HPDE6-E6E7 (cell line): ENCODE data around the gene KRTAP2-1.
"Not testable (repeated sequence)": the region's sequence is repeated elsewhere in the genome, so short reads cannot be mapped to it uniquely, and the experiment has no call there.

Experiments used
- DNase-seq: peaks from one replicate; pipeline ENCODE4 v3.0.0; 2011; ENCODE audit warnings: missing footprints; ENCODE audit errors: extremely low spot score

The KRTAP2-1 gene

GRCh38 chr17:41057547-41057946 is 10.4 kb upstream of the KRTAP2-1 start:
- DNase-seq = no peak

GRCh38 chr17:41055130-41055529 is 8.0 kb upstream of the KRTAP2-1 start, which contains the start of gene KRTAP2-2:
KRTAP2-2 (minus strand) TSS chr17:41055230; CDS start chr17:41055211, 19 bp downstream.
- not testable (repeated sequence) for DNase-seq

GRCh38 chr17:41054556-41054955 is 7.4 kb upstream of the KRTAP2-1 start:
- DNase-seq = not testable (repeated sequence)

- no peak for DNase-seq
Observed at GRCh38 chr17:41054025-41054424, 6.9 kb upstream of the KRTAP2-1 start.

GRCh38 chr17:41052566-41052965 is 5.5 kb upstream of the KRTAP2-1 start:
- no peak for DNase-seq

- DNase-seq = peak; percentile 22
Observed at GRCh38 chr17:41049110-41049509, 2.0 kb upstream of the KRTAP2-1 start.

- DNase-seq = peak; percentile 20
Observed at GRCh38 chr17:41048441-41048840, 1.3 kb upstream of the KRTAP2-1 start.

GRCh38 chr17:41042953-41043352 is 4.2 kb downstream of the KRTAP2-1 start:
- no peak for DNase-seq

GRCh38 chr17:41040783-41041571 is 6.1 kb downstream of the KRTAP2-1 start, which contains the start of gene KRTAP1-1:
KRTAP1-1 (minus strand) TSS chr17:41041450; CDS start chr17:41041397, 53 bp downstream.
- not testable (repeated sequence) for DNase-seq

GRCh38 chr17:41037853-41038350 is 9.2 kb downstream of the KRTAP2-1 start:
- DNase-seq = no peak

GRCh38 chr17:41034346-41034935 is 12.7 kb downstream of the KRTAP2-1 start, which contains the start of gene KRTAP1-3:
KRTAP1-3 (minus strand) TSS chr17:41034874; CDS start chr17:41034821, 53 bp downstream.
- not testable (repeated sequence) for DNase-seq

GRCh38 chr17:41029633-41030245 is 17.4 kb downstream of the KRTAP2-1 start, which contains the start of gene KRTAP1-4:
KRTAP1-4 (minus strand) TSS chr17:41030195; CDS start chr17:41030078, 117 bp downstream.
- no peak for DNase-seq

- no peak for DNase-seq
Observed at GRCh38 chr17:41026715-41027471, 20.2 kb downstream of the KRTAP2-1 start, which contains the start of gene KRTAP1-5. KRTAP1-5 (minus strand) TSS chr17:41027208; CDS start chr17:41027155, 53 bp downstream.

- no peak for DNase-seq
Observed at GRCh38 chr17:41024697-41025096, 22.4 kb downstream of the KRTAP2-1 start.

GRCh38 chr17:41020336-41020735 is 26.8 kb downstream of the KRTAP2-1 start:
- DNase-seq = no peak

- DNase-seq = no peak
Observed at GRCh38 chr17:41019415-41019814, 27.7 kb downstream of the KRTAP2-1 start.

- no peak for DNase-seq
Observed at GRCh38 chr17:41018541-41018940, 28.6 kb downstream of the KRTAP2-1 start.

- DNase-seq = no peak
Observed at GRCh38 chr17:41016578-41017215, 30.4 kb downstream of the KRTAP2-1 start.

GRCh38 chr17:41015454-41015853 is 31.7 kb downstream of the KRTAP2-1 start:
- DNase-seq = no peak

- no peak for DNase-seq
Observed at GRCh38 chr17:41013606-41014005, 33.5 kb downstream of the KRTAP2-1 start.

- DNase-seq = no peak
Observed at GRCh38 chr17:41013181-41013580, 33.9 kb downstream of the KRTAP2-1 start.
